BJ (cell line): ENCODE results near the gene UBAC2. TPM values are rescaled to one million over a fixed set of nuclear protein-coding genes. Genes with fewer than 3 reads are reported as not detected.

Source experiments
- CTCF ChIA-PET: fragments of 350-600 bp; formaldehyde crosslinking; extraction: SDS; loops from one replicate; lab custom pipeline; 2021; ENCODE audit warnings: antibody characterized with exemption, inconsistent platforms; lab: Yijun Ruan, JAX
- POLR2A ChIA-PET: fragments of 300-600 bp; sonication (Branson Sonifier 250); formaldehyde crosslinking; extraction: SDS; loops from one replicate; lab custom pipeline; 2021; ENCODE audit warnings: antibody characterized with exemption; lab: Charles Lee
- DNase-seq: peaks from one replicate; pipeline ENCODE4 v3.0.0-alpha.2; 2011; ENCODE audit warnings: low read depth
- H3K27me3 ChIP-seq: 2 replicates; pipeline ENCODE4 v1.6.0; 2011; ENCODE audit warnings: low read length; ENCODE audit not compliant: control insufficient read depth, insufficient read depth
- H3K36me3 ChIP-seq: 2 replicates; pipeline ENCODE4 v1.5.1; 2011; ENCODE audit warnings: low read length; ENCODE audit not compliant: control insufficient read depth, insufficient read depth
- H3K4me3 ChIP-seq: 2 replicates; pipeline ENCODE4 v1.5.1; 2011; ENCODE audit warnings: low read depth, mild to moderate bottlenecking, control low read depth, low read length
- polyA plus RNA-seq: library from polyadenylated mRNA; depleted of rRNA; stranded (reverse); fragments of >200 nt; gene quantifications from 2 replicates; pipeline ENCODE4 v1.2.3, GENCODE V29; 2011
- TF ChIP-seq, protein P1 (sequence below): IDR thresholded peaks from 2 replicates; pipeline ENCODE4 v1.5.1; 2011; ENCODE audit warnings: low read depth, mild to moderate bottlenecking, control low read depth, inconsistent platforms, low read length, moderate library complexity; ENCODE audit not compliant: insufficient read depth

UBAC2 gene
- polyA plus RNA-seq, 1 experiment = 84.7 TPM

DNA sequence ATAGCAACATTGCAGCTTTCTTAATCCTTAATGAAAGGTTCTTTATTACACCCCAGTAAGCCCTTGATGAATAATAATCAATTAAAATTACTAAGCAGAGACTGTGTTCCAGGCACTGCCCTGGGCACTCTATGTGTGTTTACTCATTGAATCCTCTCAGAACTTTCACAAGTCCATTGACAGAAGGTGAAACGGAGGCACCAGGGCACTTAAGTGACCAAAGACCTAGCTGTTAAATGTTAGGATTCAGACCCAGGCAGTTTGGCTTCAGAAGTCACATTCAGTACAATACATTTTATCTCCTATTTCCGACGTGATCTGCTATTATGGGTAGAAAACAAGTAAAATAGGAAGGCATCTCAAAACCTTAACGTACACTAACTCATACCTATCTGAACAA lies 103.9 kb downstream of the UBAC2 start:
- H3K4me3 ChIP-seq = no peak overlapping the region
- H3K27me3 ChIP-seq = no peaks in the 10 kb centered on the region
- no peaks in the 10 kb centered on the region for H3K36me3 ChIP-seq
- DNase-seq = no peak
- ChIA-PET CTCF (interaction anchor here (0.6 to 2.2 kb wide), 5 partner anchors 13 to 133 kb away, joined by 3 to 7 read pairs (median 3); no protein-coding TSS in a partner anchor), POLR2A (no interaction called here)
- TF ChIP-seq, protein P1, sequence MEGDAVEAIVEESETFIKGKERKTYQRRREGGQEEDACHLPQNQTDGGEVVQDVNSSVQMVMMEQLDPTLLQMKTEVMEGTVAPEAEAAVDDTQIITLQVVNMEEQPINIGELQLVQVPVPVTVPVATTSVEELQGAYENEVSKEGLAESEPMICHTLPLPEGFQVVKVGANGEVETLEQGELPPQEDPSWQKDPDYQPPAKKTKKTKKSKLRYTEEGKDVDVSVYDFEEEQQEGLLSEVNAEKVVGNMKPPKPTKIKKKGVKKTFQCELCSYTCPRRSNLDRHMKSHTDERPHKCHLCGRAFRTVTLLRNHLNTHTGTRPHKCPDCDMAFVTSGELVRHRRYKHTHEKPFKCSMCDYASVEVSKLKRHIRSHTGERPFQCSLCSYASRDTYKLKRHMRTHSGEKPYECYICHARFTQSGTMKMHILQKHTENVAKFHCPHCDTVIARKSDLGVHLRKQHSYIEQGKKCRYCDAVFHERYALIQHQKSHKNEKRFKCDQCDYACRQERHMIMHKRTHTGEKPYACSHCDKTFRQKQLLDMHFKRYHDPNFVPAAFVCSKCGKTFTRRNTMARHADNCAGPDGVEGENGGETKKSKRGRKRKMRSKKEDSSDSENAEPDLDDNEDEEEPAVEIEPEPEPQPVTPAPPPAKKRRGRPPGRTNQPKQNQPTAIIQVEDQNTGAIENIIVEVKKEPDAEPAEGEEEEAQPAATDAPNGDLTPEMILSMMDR = no peak

DNA sequence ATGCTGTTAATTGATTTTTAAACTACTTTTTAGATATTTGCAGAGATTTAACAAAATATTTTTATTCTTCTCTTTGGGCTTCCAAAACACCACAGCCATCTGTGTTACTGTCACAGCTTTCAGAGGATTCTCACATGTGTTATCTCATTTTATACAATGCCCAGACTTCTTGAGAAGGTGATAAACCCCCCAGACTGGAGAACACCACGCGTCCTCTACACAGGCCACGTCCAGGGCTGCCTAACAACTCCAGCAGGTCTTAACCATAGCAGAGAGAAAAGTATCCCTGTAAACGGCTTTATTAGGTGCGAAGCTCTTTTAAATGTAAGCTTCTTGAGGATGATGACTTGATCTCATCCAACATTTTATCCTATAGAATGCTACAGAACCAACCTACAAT lies 104.5 kb downstream of the UBAC2 start:
- H3K36me3 ChIP-seq = no peaks in the 10 kb centered on the region
- ChIA-PET POLR2A (no interaction called here), CTCF (interaction anchor here (1.4 to 2.2 kb wide), 2 partner anchors 35 to 128 kb away, joined by 3 to 7 read pairs; no protein-coding TSS in a partner anchor)
- DNase-seq = no peak
- H3K27me3 ChIP-seq = no peaks in the 10 kb centered on the region
- TF ChIP-seq, protein P1 = no peak
- no peak overlapping the region for H3K4me3 ChIP-seq

DNA sequence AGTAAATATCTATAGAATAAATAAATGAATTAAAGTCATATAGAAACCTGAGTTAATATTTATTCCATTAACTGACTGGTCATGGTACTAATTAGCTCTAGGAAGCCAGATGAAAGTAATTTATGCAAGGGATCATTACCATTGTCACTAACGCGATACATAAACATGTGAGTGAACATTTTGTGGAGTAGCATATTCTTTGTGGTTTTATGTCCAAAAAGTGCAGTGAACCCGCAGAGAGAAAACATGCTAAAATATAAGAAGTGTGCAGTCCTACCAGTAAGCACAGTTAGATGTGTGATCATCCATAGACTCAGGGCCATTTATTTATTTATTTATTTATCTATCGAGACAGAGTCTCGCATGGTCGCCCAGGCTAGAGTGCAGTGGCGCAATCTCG lies 104.9 kb downstream of the UBAC2 start:
- TF ChIP-seq, protein P1 = no peak

DNA sequence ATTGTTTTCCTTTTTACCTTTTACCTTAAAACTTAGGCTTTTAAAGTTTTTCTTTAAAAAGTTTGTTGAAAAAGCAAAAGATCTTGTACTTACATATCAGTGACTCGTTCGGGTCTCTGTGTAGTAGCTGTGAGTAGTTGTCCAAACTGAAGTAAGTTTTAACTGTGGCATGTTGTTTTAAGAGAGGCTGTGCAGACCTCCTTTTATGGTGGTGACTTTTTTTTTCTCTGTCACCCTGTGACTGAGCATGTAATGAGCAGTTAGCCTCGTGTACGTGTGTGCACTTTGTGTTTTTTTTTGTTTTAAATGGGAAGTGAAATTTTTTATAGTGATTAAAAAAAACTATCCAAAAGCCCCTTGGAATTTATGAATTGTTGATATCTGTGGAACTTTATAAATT lies 106.6 kb downstream of the UBAC2 start, which contains the start of gene GPR183:
Gene GPR183, minus strand, starts transcription at position 153 of the 400 bp plus-strand sequence. CDS start 11,254 bp downstream, outside the sequence.
- H3K36me3 ChIP-seq = no peaks in the 10 kb centered on the region
- TF ChIP-seq, protein P1 = no peak
- H3K27me3 ChIP-seq = no peaks in the 10 kb centered on the region
- no peak for DNase-seq
- H3K4me3 ChIP-seq = no peak within 1 kb of the TSS
- POLR2A ChIA-PET = no interaction called here
- CTCF ChIA-PET = interaction anchor here (1.6 to 2.7 kb wide), 3 partner anchors 10 to 131 kb away, joined by 3 to 6 read pairs (median 6); no protein-coding TSS in a partner anchor

More for the DNA sequence above, 104.9 kb downstream of the UBAC2 start:
- ChIA-PET CTCF (interaction anchor here (1.4 to 2.2 kb wide), 2 partner anchors 36 to 129 kb away, joined by 3 to 7 read pairs; no protein-coding TSS in a partner anchor), POLR2A (no interaction called here)
- Histone ChIP-seq H3K4me3 (no peak overlapping the region), H3K36me3 (no peaks in the 10 kb centered on the region), H3K27me3 (no peaks in the 10 kb centered on the region)
- DNase-seq = no peak

DNA sequence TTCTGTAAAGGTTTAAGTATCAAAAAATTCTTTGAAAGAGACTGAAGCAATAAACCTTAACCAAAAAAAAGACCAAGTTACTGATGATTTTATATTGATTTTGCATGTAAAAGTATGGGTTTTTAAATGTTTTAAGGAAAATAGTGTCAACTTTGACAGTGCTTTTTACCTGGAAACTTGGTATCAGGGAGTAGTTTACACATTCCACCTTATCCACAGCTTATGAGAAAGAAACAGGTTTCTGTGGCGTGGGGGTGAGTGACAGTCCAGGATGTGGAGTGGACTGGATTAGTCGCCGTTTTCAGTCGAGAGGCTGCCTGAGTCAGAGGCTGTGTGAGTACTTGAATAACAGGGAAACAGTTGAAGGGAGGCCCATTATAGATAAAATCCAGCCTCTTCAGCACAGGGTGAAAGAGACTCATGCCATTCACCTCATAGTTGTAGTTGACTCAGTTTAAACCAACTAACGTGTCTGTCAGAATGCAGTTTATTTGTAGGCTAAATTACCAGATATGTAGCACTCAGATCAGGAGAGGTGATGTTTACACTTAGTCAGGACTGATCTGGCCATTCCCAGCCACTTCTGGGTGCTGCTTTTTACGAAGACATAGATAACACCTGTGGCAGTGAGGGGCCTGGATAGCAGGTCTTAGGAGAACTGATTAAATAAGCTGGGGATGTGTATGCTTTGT lies 107.1 kb downstream of the UBAC2 start:
- TF ChIP-seq, protein P1 = no peak
- H3K4me3 ChIP-seq = no peak overlapping the region
- no peaks in the 10 kb centered on the region for H3K27me3 ChIP-seq
- ChIA-PET CTCF (interaction anchor here (1.3 to 2.7 kb wide), 4 partner anchors 11 to 131 kb away, joined by 3 to 6 read pairs (median 5); no protein-coding TSS in a partner anchor), POLR2A (interaction anchor here (0.6 kb wide), 1 partner anchor 131 kb away, joined by 3 read pairs; no protein-coding TSS in a partner anchor)
- no peak for DNase-seq
- no peaks in the 10 kb centered on the region for H3K36me3 ChIP-seq
